Epithelial cell of esophagus (primary cell): Measurements from ENCODE around the gene HPRT1.

Experiments
- DNase-seq: peaks from one replicate; pipeline ENCODE4 v3.0.0; 2010; ENCODE audit warnings: low read depth
- H3K4me3 ChIP-seq: 2 replicates; pipeline ENCODE4 v1.5.1; 2011; ENCODE audit warnings: mild to moderate bottlenecking, low read length, control low read depth
- TF ChIP-seq, protein P1 (sequence below): IDR thresholded peaks from 2 replicates; pipeline ENCODE4 v1.5.1; 2011; ENCODE audit warnings: low read depth, mild to moderate bottlenecking, low read length, control low read depth, inconsistent platforms; ENCODE audit not compliant: insufficient read depth; ENCODE audit errors: missing control alignments

Gene HPRT1

DNA sequence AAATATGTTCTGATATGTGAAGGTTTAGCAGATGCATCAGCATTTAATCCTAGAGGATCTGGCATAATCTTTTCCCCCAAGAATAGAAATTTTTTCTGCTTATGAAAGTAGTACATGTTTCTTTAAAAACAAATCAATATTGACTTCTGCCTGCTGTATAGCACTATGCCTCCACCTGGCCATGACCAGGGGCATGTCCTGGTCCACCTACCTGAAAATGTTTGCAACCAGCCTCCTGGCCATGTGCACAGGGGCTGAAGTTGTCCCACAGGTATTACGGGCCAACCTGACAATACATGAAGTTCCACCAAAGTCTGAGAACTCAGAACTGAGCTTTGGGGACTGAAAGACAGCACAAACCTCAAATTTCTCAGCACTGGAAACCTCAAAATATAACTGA, 10.0 kb downstream of the HPRT1 start:
- H3K4me3 ChIP-seq: no peak overlapping the region
- DNase-seq: no peak
- TF ChIP-seq, protein P1, sequence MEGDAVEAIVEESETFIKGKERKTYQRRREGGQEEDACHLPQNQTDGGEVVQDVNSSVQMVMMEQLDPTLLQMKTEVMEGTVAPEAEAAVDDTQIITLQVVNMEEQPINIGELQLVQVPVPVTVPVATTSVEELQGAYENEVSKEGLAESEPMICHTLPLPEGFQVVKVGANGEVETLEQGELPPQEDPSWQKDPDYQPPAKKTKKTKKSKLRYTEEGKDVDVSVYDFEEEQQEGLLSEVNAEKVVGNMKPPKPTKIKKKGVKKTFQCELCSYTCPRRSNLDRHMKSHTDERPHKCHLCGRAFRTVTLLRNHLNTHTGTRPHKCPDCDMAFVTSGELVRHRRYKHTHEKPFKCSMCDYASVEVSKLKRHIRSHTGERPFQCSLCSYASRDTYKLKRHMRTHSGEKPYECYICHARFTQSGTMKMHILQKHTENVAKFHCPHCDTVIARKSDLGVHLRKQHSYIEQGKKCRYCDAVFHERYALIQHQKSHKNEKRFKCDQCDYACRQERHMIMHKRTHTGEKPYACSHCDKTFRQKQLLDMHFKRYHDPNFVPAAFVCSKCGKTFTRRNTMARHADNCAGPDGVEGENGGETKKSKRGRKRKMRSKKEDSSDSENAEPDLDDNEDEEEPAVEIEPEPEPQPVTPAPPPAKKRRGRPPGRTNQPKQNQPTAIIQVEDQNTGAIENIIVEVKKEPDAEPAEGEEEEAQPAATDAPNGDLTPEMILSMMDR: no peak

DNA sequence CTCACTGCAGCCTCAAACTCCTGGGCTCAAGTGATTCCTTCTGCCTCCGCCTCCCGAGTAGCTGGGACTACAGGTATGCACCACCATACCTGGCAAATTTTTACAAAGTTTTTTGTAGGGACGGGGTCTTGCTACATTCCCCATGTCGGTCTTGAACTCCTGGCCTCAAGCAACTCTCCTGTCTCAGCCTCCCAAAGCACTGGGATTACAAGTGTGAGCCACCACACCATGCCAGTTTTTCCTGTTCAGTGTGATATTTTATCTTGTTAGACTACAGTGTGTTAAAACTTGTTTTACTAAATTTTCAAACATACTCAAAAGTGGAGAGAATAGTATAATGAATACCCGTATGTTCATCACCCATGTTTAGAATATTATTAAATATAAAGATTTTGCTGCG, 12.1 kb downstream of the HPRT1 start:
- no peak for DNase-seq
- no peak overlapping the region for H3K4me3 ChIP-seq
- TF ChIP-seq, protein P1: no peak

DNA sequence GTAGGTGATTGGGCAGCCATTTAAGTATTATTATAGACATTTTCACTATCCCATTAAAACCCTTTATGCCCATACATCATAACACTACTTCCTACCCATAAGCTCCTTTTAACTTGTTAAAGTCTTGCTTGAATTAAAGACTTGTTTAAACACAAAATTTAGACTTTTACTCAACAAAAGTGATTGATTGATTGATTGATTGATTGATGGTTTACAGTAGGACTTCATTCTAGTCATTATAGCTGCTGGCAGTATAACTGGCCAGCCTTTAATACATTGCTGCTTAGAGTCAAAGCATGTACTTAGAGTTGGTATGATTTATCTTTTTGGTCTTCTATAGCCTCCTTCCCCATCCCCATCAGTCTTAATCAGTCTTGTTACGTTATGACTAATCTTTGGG, 16.3 kb downstream of the HPRT1 start:
- TF ChIP-seq, protein P1: no peak
- no peak overlapping the region for H3K4me3 ChIP-seq
- DNase-seq: no peak

DNA sequence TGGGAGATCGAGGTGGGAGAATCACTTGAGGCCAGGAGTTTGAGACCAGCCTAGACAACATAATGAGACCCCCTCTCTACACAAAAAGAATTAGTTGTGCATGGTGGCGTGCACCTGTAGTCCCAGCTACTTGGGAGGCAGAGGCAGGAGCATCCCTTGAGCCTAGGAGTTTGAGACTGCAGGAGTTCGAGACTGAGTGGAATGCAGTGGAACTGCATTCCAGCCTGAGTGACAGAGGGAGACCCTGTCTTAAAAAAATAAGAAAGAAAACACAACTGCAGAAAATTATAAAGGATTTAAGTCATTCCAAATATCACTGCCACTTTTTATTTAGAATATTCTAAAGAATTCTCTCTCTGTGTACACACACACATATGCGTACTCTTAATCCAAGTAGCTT, 18.4 kb downstream of the HPRT1 start:
- DNase-seq: no peak
- no peak overlapping the region for H3K4me3 ChIP-seq
- TF ChIP-seq, protein P1: no peak

DNA sequence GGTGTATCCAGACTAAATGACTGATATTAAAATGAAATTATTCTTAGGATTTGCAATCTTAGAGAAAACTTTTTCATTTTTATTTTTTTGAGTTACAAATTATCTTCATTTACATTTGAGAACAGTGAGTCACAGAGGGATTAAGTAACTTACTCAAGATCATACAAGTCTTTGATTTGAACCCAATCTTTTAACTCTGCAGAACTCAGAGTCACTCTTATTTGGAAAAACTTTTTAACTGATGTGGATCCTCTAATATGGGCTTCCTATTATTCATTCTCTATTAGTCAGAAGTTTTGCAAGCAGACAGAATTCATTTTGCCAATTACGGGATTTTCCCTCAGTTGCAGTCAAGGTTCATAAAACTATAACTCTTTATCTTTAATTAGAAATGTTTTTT, 20.1 kb downstream of the HPRT1 start:
- TF ChIP-seq, protein P1: no peak
- peak; percentile 57 for DNase-seq

DNA sequence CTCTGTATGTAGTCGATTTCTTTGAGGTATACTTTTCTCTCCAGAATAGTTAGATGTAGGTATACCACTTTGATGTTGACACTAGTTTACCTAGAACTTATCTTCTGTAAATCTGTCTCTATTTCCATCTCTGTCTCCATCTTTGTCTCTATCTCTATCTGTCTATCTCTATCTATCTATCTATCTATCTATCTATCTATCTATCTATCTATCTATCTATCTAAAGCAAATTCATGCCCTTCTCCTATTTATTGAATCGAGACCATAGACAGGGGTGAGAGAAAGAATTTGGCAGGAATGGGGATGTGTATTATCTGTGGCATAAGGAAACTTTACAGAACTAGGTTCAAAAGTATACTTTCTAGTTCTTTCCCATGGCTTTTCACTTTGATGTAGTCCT, 21.4 kb downstream of the HPRT1 start:
- no peak overlapping the region for H3K4me3 ChIP-seq
- no peak for DNase-seq
- TF ChIP-seq, protein P1: no peak

More for the DNA sequence above, 20.1 kb downstream of the HPRT1 start:
- no peak overlapping the region for H3K4me3 ChIP-seq

DNA sequence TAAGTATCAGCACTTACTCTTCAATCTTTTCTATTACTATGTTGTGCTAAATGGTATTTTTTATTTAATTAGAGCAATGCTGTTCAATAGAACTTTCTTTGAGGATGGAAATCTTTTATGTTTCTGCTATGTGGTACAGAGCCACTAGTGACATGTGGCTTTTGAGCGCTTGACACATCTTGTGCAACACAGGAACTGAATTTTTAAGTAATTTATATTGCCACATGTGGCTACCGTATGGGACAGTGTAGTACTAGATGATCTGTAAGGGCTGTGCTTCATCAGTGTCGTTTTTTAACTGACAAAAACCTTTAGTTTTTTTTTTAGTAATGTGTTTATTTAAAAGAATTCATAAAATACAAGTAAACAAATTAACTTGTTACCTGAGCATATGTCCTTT, 22.4 kb downstream of the HPRT1 start:
- H3K4me3 ChIP-seq: no peak overlapping the region
- no peak for DNase-seq
- TF ChIP-seq, protein P1: no peak
